Left cardiac atrium (tissue), 4 donors: ENCODE results near the gene BSND. TPM values are rescaled to one million over a fixed set of nuclear protein-coding genes. Genes with fewer than 3 reads are reported as not detected.

ENCODE experiments used
- ATAC-seq, 2 donors: fragments of 200-7000 bp; cut with Tn5 transposase; one replicate each; pipeline ENCODE4 v1.9.1; 2020; ENCODE audit warnings: mild to moderate bottlenecking in 2 of 2, moderate library complexity in 2 of 2
- DNase-seq: peaks from one replicate; pipeline ENCODE4 v3.0.0-alpha.2; 2020
- intact Hi-C, 2 donors: fragments of 100-400 bp; cut with DNase I; formaldehyde crosslinking; loops; one replicate each; pipeline versions ENCODE4 v1.14.1 to v1.15.1; 2022 to 2023
- total RNA-seq, 2 donors: library from RNA; stranded (reverse); fragmentation: NEBNext Ultra II Directional; extraction: Animal tissue kit (Norgen Biotek cat#: 25700); gene quantifications; one replicate each; pipeline ENCODE4 v1.2.1, GENCODE V29; 2021
- donor health status: DM: no; HTN: yes; CAD: no.
- donor health status: DM: no; HTN: yes; CAD: no; lungs with severe emphysema.
- donor health status: DM: yes; HTN: yes; CAD: no.
- donor health status: Dilated cardiomyopathy.

BSND gene
- total RNA-seq, 2 donors from 2014 or later = not detected

GRCh38 chr1:55039342-55040082 is 40.8 kb downstream of the BSND start, which contains the start of gene PCSK9:
Gene PCSK9 (plus strand): TSS chr1:55039548. CDS start chr1:55039838, 290 bp downstream.
- intact Hi-C loops = no loop called here
- peak; percentile 52 to 76 for ATAC-seq
- DNase-seq = no peak

- intact Hi-C loops = no loop called here
- no peak for DNase-seq
- ATAC-seq = no peak
Measured at GRCh38 chr1:55040083-55040932, 41.6 kb downstream of the BSND start.

- DNase-seq = no peak
- intact Hi-C loops = no loop called here
- no peak for ATAC-seq
Measured at GRCh38 chr1:55040933-55041494, 42.3 kb downstream of the BSND start.

- ATAC-seq (no peak), DNase-seq (no peak)
- intact Hi-C loops = no loop called here
Measured at GRCh38 chr1:55041613-55042012, 42.9 kb downstream of the BSND start.

- ATAC-seq (no peak), DNase-seq (no peak)
- intact Hi-C loops = no loop called here
Measured at GRCh38 chr1:55043011-55043410, 44.3 kb downstream of the BSND start.

- ATAC-seq (no peak), DNase-seq (no peak)
- intact Hi-C loops = no loop called here
Measured at GRCh38 chr1:55043726-55044125, 45.0 kb downstream of the BSND start.

GRCh38 chr1:55044617-55045397 is 46.1 kb downstream of the BSND start:
- DNase-seq (no peak), ATAC-seq (no peak)
- intact Hi-C loops = no loop called here

GRCh38 chr1:55045430-55045829 is 46.7 kb downstream of the BSND start:
- no peak for DNase-seq
- intact Hi-C loops = no loop called here
- ATAC-seq = no peak

GRCh38 chr1:55046871-55047270 is 48.1 kb downstream of the BSND start:
- ATAC-seq (no peak), DNase-seq (no peak)
- intact Hi-C loops = no loop called here

GRCh38 chr1:55047611-55048010 is 48.9 kb downstream of the BSND start:
- intact Hi-C loops = no loop called here
- ATAC-seq = no peak

GRCh38 chr1:55048453-55049270 is 49.9 kb downstream of the BSND start:
- ATAC-seq (no peak), DNase-seq (no peak)
- intact Hi-C loops = no loop called here

More at GRCh38 chr1:55047611-55048010, 48.9 kb downstream of the BSND start:
- DNase-seq = no peak

GRCh38 chr1:55049271-55049913 is 50.7 kb downstream of the BSND start:
- ATAC-seq (peak in 1 of 2 donors; percentile 7), DNase-seq (no peak)
- intact Hi-C loops = no loop called here

- intact Hi-C loops = no loop called here
- peak; percentile 48 to 71 for ATAC-seq
- DNase-seq = peak; percentile 73
Measured at GRCh38 chr1:55049914-55050278, 51.2 kb downstream of the BSND start.

- intact Hi-C loops = no loop called here
- peak; percentile 21 to 50 for ATAC-seq
- DNase-seq = no peak
Measured at GRCh38 chr1:55050283-55050682, 51.5 kb downstream of the BSND start.

- intact Hi-C loops = no loop called here
- ATAC-seq (no peak), DNase-seq (no peak)
Measured at GRCh38 chr1:55051169-55051568, 52.4 kb downstream of the BSND start.

- no peak for DNase-seq
- intact Hi-C loops = no loop called here
- ATAC-seq = no peak
Measured at GRCh38 chr1:55051621-55052020, 52.9 kb downstream of the BSND start.

GRCh38 chr1:55052221-55053142 is 53.7 kb downstream of the BSND start:
- no peak for ATAC-seq
- no peak for DNase-seq
- intact Hi-C loops = no loop called here
